Stromal cell of bone marrow (primary cell): ENCODE data around the gene OR13G1.
"Not testable (repeated sequence)": the region's sequence is repeated elsewhere in the genome, so short reads cannot be mapped to it uniquely, and the experiment has no call there.

Experiments
- DNase-seq: peaks from one replicate; pipeline ENCODE4 v3.0.0-alpha.2; 2012; ENCODE audit warnings: low read depth

The OR13G1 gene

DNA sequence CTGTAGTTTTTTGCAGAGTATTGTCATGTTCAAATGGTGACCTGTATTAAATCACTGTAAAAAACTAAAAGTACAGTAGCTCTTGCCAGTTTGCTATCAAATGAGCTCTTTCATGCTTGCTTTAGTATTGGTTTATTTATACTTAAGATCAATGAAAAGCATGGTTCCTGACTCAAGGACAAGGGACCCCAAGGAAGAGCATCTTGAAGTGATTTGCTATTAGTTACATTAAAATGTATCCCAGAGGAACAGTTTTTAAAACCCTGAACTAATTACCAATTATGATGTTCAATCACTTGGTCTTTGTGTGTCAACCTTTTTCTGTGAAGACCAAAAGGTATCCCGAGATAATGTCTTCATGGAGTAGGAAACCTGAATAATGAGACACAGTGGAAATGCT is at the start of gene OR13G1:
TSS of gene OR13G1 (minus strand) at position 101 of the 400 bp plus-strand sequence. CDS start 6,698 bp downstream, outside the sequence.
- no peak for DNase-seq

- DNase-seq = no peak
Measured at GRCh38 chr1:247721222-247721621, 41.7 kb upstream of the OR13G1 start.

DNA sequence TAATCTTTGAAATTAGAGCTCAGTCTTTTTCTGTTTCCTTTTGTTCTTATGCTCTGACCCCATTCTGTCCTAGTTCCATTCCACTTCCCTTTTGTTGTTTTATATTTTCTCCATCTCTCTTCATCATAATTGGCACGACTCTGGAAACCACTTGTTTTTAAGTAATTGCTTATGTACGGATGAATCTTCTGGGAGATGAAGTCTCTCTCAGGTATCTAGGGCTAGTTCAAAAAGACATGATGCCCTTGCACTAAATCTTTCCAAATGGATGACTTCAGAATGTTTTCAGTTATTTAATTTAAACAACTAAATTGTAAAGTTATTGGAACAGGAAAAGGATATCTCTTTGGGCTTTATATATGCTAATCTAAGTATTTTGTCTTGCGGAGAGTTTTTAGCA is 37.0 kb upstream of the OR13G1 start, which contains the start of gene OR6F1:
TSS of gene OR6F1 (minus strand) at position 101 of the 400 bp plus-strand sequence. CDS start 3,891 bp downstream, outside the sequence.
- DNase-seq = no peak

DNA sequence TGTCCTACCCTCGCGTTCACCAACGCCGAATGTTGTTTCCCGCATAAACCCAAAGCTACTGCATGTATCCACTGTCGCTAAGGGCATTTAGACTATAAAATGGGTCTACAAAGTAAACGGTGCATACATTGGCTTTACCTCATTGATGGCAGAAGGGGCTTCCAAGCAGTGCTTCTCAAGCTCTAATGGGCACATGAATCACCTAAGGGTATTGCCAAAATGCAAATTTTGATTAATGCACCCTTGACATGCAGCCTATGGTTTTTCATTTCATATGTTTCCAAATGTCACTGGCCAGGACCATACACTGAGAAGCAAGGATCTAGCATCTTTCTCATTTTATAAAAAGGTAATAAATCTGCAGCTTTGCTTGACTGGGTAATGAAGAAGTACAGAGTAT is 34.2 kb upstream of the OR13G1 start:
- no peak for DNase-seq

DNA sequence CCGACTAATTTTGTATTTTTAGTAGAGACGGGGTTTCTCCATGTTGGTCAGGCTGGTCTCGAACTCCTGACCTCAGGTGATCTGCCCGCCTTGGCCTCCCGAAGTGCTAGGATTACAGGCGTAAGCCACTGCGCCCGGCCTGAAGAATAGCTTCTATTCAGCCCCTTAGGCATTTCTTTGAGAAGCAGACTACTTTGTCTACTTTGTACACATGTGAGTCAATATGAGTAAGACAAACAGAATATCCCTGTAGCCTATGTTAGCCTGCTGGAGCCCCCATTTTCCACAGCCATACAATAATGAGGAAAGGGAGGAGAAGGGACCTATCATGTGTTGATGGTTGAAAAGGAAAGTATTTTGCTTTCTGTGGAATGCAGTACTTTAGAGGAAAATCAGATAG is 31.1 kb upstream of the OR13G1 start:
- DNase-seq = not testable (repeated sequence)

DNA sequence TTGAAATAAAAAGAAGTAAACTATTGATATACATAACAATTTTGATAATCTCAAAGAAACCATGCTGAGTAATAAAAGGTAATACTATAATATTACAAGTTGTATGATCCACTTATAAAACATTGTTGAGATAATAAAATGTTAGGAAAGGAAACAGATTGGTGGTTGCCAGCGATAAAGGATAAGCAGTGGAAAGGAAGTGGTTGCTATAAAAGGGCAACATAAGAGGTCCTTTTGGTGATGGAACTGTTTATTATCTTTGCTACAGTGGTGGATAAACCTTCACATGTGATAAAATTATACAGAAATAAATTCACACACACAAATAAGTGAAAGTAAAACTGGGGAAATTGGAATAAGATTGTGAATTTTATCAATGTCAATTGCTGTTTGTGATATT is 21.8 kb upstream of the OR13G1 start:
- no peak for DNase-seq

GRCh38 chr1:247681288-247681897 is 1.9 kb upstream of the OR13G1 start:
- peak; percentile 2 for DNase-seq

GRCh38 chr1:247680171-247680570 is 632 bp upstream of the OR13G1 start:
- DNase-seq = no peak

GRCh38 chr1:247669225-247669624 is 10.3 kb downstream of the OR13G1 start:
- no peak for DNase-seq

DNA sequence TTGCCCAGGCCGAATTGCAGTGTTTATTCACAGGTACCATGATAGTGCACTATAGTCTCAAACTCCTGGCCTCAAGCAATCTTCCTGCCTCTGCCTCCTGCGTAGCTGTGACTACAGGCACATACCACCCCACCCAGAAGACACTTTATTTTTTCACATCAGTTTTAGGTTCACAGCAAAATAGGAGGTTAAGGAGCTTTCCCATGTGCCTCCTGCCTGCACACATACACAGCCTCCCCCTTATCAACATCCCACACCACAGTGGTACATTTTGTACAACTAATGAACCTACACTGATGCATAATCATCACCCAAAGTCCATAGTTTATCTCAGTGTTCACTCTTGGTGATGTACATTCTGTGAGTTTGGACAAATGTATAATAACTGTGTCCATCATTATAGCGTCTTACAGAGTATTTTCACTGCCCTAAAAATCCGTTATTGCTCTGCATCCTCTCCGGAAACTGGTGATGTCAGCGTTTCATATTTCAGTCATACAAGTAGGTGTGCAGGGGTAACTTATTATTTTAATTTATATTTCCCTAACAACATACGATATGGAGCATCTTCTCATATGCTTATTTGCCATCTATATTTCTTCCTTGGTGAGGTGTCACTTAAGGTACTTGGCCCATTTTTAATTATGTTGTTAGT is 23.2 kb downstream of the OR13G1 start:
- DNase-seq = no peak

GRCh38 chr1:247653040-247653439 is 26.5 kb downstream of the OR13G1 start:
- no peak for DNase-seq

DNA sequence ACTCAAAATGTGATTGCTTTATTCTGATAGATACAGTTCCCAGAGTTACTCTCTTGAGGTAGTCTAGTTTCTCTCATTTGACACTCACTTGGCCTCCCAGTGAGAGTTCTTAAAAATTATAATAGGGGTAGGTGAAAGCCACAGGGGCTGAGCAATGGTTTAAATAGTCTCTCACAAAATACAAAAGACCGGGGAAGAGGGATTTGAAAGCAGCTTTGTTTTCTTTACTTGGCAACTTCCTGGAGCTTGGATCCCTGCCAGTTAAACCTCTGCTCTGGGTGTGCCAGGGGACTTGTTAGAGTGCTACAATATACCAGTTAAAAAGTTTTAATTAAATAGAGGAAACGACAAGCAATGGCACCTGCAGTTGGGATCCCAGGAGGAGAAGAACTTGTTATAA is 31.7 kb downstream of the OR13G1 start:
- no peak for DNase-seq

GRCh38 chr1:247646867-247647266 is 32.7 kb downstream of the OR13G1 start:
- no peak for DNase-seq

GRCh38 chr1:247642742-247643141 is 36.8 kb downstream of the OR13G1 start:
- DNase-seq = no peak

DNA sequence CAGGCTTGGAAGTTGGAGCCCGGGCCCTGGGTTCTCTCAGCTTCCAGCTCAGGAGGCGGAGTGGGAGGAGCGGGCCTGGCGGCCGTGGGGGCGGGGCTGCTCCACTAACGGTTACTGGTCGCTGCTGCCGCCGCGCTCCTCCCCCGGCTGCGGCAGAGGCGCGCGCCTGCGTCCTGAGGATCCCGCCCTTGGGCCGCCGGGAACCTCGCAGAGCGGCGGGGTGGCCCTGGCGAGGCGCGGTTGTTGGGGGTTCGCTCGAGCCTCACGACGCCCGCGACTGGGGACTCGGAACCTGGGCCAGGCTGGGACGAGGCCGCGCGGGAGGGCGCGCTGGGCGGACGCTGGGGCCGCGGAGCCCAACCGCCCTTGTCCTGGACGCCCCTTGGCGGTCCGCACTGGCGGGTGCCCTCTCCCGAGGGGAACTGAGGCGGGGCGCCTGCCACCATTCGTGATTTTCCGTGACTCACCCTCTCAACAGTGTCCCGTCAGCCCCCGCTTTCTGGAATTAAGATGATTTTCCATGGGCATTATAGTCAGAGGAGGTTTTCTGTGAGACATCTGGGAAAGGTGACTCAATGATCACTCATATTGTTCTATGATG is 40.1 kb downstream of the OR13G1 start:
- peak; percentile 27 for DNase-seq

- no peak for DNase-seq
Measured at GRCh38 chr1:247638781-247639180, 40.8 kb downstream of the OR13G1 start.

- DNase-seq = no peak
Measured at GRCh38 chr1:247638011-247638410, 41.5 kb downstream of the OR13G1 start.

GRCh38 chr1:247627951-247628350 is 51.6 kb downstream of the OR13G1 start:
- no peak for DNase-seq
